Left colon (tissue), 2 donors: ENCODE data around the gene CLEC9A. TPM values are rescaled to one million over a fixed set of nuclear protein-coding genes. Genes with fewer than 3 reads are reported as not detected.

Experiments used
- ATAC-seq: fragments of 200-7000 bp; cut with Tn5 transposase; one replicate; pipeline ENCODE4 v1.9.1; 2020; ENCODE audit warnings: mild to moderate bottlenecking, moderate library complexity
- DNase-seq, 2 donors: peaks; one replicate each; pipeline ENCODE4 v3.0.0-alpha.2; 2020
- intact Hi-C, 2 donors: fragments of 100-400 bp; cut with DNase I in 1 of 2; cut with micrococcal nuclease in 1 of 2; formaldehyde crosslinking; loops; one replicate each; pipeline versions ENCODE4 v1.11.2 to v1.14.0; 2022; cut with DNase I, micrococcal nuclease
- total RNA-seq, 2 donors: library from RNA; stranded (reverse); fragmentation: NEBNext Ultra II Directional; extraction: Animal tissue kit (Norgen Biotek cat#: 25700); gene quantifications; one replicate each; pipeline ENCODE4 v1.2.1, GENCODE V29; 2021
- donor health status: DM: no; HTN: no; CAD: no.
- donor health status: DM: yes; HTN: yes; CAD: no.

CLEC9A gene
- total RNA-seq, 2 donors from 2014 or later, result 0.39 TPM; not detected in 1

GRCh38 chr12:10052193-10052913 is 21.9 kb downstream of the CLEC9A start:
- ATAC-seq (no peak), DNase-seq (no peak)
- intact Hi-C loops, result no loop called here

- DNase-seq (no peak), ATAC-seq (no peak)
- intact Hi-C loops, result no loop called here
Observed at GRCh38 chr12:10058387-10058786, 27.9 kb downstream of the CLEC9A start.

- ATAC-seq (no peak), DNase-seq (no peak)
- intact Hi-C loops, result no loop called here
Observed at GRCh38 chr12:10065241-10065640, 34.8 kb downstream of the CLEC9A start.

GRCh38 chr12:10067264-10067663 is 36.8 kb downstream of the CLEC9A start:
- no peak for DNase-seq
- peak; percentile 40 for ATAC-seq
- intact Hi-C loops, result no loop called here

- intact Hi-C loops, result no loop called here
- ATAC-seq (peak; percentile 35), DNase-seq (no peak)
Observed at GRCh38 chr12:10067942-10068341, 37.5 kb downstream of the CLEC9A start.

- no peak for DNase-seq
- ATAC-seq, result no peak
- intact Hi-C loops, result no loop called here
Observed at GRCh38 chr12:10068644-10069043, 38.2 kb downstream of the CLEC9A start.

DNA sequence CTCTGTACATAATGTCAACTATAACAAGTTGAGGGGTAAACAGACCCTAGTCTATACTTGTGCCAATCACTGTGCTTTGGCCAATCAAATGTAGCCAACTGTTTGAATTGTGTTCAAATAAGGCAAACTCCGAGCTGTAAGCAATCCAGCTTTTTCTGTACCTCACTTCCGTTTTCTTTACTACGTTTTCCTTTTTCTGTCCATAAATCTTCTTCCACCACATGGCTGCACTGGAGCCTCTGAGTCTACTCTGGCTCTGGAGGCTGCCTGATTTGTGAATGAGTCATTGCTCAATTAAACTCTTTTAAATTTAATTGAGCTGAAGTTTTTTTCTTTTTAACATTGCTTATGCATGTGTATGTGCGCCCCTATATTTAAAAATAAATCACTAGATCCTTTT is 38.6 kb downstream of the CLEC9A start:
- no peak for ATAC-seq
- no peak for DNase-seq
- intact Hi-C loops, result no loop called here

GRCh38 chr12:10069976-10070375 is 39.5 kb downstream of the CLEC9A start:
- DNase-seq (no peak), ATAC-seq (no peak)
- intact Hi-C loops, result no loop called here

- no peak for ATAC-seq
- DNase-seq, result no peak
- intact Hi-C loops, result no loop called here
Observed at GRCh38 chr12:10070380-10070779, 39.9 kb downstream of the CLEC9A start.

- DNase-seq (no peak), ATAC-seq (no peak)
- intact Hi-C loops, result no loop called here
Observed at GRCh38 chr12:10072131-10072530, 41.6 kb downstream of the CLEC9A start.

DNA sequence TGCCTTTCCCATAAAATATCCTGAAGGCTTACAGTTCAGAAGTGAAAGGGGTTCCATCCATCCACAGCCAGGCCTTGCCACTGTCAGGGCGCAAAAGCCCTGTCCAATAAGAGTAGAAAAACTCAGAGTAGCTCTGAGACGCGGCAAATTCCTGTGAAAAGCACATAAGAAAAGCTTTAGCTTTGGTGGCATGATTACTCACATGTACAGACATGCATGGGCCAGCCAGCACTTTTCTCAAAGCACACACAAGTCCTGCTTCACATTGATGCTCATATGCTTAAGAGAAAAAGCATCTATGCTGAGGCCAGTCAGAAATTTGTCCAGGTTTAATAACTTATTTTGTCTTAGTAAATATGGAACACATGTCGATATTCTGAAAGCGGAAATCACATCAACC is 42.8 kb downstream of the CLEC9A start:
- intact Hi-C loops, result no loop called here
- no peak for DNase-seq
- ATAC-seq, result no peak

DNA sequence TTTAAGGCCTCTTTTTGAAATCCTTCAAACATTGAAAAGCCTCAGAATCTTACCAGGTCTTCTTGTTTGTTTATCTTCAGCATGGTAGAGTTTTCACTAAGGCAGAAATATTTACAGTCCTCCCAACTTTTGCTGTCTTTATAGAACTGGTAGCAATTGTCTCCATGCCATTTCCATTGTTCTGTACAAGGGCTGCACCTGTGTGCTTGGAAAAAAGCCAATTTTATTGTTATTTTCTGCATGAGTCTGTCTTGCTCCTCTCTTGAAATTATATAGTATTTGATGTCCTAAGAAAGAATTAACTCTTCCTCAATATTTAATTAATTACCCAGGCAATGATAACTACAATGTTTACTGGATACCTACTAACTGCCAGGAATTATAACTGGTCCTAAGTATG is 45.0 kb downstream of the CLEC9A start:
- intact Hi-C loops, result no loop called here
- ATAC-seq, result no peak
- no peak for DNase-seq

GRCh38 chr12:10082117-10082874 is 51.8 kb downstream of the CLEC9A start:
- DNase-seq (no peak), ATAC-seq (no peak)
- intact Hi-C loops, result no loop called here

DNA sequence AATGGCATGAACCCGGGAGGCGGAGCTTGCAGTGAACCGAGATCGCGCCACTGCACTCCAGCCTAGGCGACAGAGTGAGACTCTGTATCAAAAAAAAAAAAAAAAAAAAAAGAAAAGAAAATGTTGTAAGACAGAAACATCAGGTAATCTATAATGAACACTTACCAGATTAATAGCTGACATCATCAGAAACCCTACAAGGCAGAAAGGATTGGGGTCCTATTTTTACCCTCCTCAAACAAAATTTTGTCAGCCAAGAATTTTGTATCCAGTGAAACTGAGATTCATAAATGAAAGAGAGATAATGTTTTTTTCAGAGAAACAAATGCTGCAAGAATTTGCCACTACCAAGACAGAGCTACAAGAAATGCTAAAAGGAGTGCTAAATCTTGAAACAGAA is 54.3 kb downstream of the CLEC9A start:
- intact Hi-C loops, result no loop called here
- ATAC-seq, result no peak
- DNase-seq, result no peak

GRCh38 chr12:10086387-10086786 is 55.9 kb downstream of the CLEC9A start:
- no peak for DNase-seq
- no peak for ATAC-seq
- intact Hi-C loops, result no loop called here

DNA sequence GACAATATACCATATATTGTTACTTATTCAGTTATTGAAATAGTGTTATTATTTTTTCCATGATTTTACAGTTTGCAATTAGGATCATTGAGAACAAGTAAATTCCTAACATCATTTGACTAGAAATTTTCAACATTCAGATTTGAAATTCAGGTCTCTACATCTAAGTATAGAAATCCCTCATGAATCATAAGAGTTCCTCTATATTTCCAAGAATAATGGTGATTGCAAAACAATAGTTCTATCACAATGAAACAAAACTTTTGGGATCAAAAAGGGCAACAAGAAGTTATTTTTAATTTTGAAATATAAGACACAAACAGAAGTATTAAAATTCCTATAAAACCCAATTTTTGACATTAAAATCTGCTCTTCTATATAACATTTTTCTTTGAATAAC is 57.5 kb downstream of the CLEC9A start:
- intact Hi-C loops, result no loop called here
- ATAC-seq, result no peak
- no peak for DNase-seq

GRCh38 chr12:10088955-10089900 is 58.7 kb downstream of the CLEC9A start:
- no peak for ATAC-seq
- intact Hi-C loops, result no loop called here
- DNase-seq, result no peak

- DNase-seq, result no peak
- ATAC-seq, result no peak
- intact Hi-C loops, result no loop called here
Observed at GRCh38 chr12:10094646-10095395, 64.3 kb downstream of the CLEC9A start.

DNA sequence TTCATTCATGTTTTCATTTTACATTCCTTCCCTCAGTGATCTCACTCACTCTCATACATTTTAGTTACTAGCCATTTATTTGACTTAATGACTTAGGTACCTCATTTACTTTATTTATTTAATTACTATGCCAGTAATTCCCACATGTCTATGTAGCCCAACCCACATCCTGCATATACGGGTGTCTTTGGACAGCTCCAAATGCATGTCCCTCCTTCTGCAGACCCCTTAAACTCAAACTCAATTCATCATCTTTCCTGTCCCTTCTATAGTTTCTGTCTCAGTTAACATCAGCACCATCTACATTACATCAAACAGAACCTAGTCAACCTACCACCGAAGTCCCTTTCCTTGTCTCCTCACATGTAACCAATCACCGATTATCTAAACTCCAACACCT is 65.5 kb downstream of the CLEC9A start:
- intact Hi-C loops, result no loop called here
- no peak for DNase-seq
- ATAC-seq, result no peak
